GM10847 (cell line): Measurements from ENCODE around the gene RAI1.

Source experiments
- POLR2A ChIP-seq: IDR thresholded peaks from 2 replicates; pipeline ENCODE4 v1.6.1; 2011; ENCODE audit not compliant: insufficient read length; ENCODE audit errors: extremely low read depth

Gene RAI1

DNA sequence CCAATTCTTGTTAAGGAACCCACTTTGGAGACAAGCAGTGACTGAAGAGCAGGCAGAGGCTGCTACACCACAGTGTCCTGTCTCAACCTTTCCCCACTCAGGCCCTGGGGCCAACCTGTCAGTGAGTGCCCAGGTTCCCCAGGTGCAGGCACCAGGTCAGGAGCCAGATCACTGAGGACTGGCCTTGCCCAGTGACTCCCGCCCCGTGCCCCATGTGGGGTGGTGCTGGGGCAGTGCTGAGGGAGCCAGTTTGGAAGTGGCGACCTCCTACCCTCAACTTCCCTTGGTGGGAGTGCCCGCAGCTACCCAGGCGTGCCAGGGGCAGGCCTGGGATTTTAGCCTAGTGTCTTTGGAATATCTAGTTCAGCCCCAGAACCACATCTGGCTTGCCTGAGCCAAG lies 126.2 kb downstream of the RAI1 start:
- no peak for TF ChIP-seq POLR2A

DNA sequence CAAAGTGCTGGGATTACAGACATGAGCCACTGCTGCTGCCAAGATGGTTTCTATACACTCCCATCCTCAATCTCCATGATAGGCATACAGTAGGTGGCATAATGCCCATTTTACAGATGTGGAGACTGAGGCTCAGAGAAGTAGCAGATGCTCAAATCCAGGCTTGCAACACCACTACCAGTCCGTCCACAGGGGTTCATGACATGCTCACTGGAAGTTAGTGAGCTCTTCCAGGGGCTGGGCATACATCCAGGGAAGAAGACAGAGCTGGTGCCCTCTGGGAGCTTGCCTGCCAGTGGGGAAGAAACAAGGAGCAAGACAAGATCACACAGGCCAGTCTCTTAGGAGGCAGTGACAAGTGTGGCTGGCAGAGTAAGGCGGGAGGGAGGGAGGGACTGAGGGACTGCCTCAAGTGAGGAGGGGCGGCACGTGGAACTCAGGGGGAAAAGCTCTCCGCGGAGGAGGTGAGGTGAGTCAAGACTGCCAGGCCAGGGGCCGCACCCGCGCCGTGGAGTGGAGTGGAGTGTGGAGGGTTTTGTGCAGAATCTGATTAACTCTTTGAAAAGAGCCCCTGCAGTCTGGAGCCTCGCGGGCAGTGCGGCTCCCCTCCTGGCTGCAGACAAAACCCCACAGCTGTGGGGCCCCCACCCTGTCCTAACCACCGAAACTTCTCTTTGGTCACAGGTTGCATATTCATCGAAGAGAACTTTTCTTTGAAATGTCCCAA lies 127.6 kb downstream of the RAI1 start:
- TF ChIP-seq POLR2A, result no peak

DNA sequence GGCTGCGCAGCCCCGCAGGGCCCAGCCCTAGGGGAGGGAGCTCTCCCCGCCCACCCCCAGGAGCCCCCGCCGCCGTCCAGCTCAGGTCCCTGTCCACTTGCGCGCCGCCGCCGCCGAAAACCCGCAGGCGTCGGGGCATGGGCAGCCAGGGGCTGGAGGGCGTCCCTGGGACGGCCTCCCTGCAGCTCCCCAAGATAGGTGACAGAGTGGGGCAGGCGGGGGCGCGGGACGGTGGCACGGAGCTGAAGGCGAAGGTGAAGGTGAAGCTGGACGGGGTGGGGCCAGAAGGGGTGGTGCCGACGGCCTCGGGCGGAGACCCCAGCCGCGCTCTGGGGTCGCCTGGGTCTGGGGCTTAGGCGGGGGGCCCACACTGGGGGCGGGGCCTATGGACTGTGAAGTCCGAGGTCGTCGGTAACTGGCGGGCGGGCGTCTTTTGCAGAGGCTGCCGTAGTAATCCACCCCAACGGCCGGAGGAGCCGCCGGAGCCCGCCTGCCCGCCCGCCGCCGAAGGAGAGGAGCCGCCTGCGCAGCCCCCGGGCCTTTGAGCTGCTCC lies 128.3 kb downstream of the RAI1 start:
- TF ChIP-seq POLR2A, result peak; percentile 7

DNA sequence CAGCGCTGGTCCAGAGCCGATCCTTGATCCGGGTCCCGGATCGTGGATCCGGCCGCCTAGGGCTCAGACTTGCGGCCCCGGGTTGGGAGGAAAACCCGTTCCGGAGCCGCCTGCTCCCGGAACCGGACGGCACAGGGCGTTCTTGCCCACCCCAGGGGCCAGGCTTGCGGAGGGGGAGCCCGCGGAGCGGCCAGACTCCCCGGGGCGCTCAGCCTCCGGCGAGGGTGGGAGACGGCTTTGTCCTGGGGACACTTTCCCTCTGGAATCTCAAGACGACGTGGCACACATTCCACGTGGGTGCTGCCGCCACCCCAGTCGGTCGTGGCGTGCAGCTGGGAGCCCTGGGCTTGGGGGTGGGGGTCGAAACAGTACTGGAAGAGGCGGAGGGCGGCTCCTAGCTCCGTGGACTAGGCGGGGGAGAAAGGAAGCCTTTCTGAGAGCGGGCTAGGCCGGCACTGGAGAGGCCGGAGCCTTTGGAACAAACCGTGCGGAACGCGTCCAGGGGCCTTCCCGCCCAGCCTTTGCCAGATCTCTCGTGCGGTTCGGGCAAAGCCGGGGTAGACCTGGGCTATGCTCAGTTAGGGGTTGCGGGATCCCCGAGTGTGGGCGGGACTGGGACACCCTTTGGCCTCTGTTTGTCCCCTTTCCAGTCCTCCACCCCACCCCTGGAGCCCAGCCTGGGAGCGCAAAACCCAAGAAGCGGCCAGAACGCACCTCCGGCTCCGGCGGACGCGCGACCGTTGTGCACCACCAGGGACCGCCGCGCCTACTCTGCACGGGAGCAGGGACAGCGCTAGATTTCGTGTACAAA lies 129.0 kb downstream of the RAI1 start:
- peak; percentile 2 for TF ChIP-seq POLR2A

DNA sequence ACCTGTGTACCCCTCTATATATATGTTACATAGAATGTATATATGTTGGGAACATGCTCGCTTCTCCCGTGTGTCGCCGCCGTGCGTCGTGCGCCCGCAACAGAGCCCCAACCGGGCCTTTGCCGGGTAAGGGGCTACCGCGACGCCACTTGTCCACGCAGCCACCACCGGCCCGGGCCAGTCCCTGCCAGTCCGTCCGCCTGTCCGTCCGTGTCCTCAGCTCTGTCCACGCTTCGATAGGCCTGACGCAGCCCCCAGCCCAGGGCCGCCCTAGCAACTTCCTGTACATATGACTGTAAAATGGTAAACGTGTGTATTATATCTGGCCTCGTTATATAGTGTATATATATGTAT lies 129.6 kb downstream of the RAI1 start:
- no peak for TF ChIP-seq POLR2A

DNA sequence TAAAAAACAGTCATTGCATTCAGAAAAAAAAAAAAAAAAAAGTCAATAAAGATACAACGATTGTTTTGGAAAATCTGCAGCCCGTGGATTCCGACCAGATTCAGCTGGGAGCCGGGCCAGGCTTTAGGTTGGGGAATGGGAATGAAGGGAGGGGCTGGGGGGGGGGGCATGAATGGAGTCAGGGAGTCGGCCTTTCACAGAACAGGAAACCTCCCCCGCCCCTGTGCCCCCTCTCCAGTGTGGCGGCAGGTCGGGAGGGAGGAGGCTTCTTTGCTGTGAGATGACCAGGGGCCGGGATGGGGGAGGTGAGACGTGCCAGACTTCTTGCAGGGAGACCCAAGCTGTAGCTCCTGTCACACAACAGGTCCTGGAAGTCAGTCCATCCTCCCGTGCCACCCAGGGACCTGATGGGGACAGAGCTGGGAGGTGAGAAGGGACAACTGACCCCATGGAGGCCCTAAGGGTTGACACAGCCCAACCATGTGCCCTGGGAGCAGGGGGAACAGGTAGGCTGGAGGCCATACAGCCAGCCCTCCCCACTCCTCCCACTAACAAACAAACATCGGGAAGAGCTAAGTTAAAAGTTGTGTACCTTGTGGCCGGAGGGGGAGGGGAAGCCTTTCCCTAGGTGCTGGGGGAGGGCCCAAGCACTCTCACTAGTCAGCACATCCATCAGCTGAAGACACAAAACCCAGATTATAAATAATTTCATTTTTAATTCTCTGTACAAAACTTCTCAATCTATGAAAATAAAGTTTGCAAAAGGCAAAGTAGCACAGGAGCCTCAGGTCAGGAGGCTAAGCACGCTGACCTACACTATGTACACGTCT lies 130.3 kb downstream of the RAI1 start:
- TF ChIP-seq POLR2A, result no peak

DNA sequence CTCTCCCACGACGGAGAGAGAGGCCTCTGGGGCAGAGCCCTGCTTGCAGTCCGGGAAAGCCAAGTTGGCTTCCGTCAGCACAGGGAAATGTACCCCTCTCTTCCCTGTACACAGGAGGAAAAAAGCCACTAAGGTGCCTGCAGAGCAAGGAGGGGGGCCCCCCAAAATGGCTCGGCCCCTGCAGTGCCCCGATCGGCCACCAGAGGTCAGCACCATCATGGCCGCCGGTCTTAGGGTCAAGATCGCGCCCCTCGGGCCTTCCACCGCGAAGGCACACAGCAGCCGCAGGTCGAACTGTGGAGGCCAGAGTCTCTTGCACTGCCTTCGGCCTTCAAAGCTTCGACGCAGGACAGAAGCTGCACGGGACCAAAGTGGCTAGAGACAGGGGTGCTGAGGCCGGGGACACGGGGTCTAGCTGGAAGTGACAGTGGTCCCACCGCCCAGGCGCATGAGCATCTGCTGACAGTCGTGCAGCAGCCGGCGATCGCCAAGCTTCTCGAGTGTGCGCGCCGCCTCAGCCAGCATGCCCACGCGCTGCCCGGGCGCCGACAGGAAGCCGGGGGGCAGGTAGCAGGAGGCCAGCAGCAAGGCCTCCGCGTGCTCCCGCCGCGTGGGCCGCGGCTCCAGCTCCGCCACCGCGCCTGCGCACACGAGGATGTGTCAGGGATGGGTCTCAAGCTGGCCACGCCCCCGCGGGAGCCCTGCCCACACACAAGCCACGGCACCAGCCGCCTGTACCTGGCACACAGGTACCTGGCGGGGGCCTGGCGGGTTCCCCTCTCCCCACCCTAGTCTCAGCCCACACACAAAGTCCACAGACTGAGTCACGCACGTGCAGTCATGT lies 131.2 kb downstream of the RAI1 start:
- TF ChIP-seq POLR2A, result no peak

DNA sequence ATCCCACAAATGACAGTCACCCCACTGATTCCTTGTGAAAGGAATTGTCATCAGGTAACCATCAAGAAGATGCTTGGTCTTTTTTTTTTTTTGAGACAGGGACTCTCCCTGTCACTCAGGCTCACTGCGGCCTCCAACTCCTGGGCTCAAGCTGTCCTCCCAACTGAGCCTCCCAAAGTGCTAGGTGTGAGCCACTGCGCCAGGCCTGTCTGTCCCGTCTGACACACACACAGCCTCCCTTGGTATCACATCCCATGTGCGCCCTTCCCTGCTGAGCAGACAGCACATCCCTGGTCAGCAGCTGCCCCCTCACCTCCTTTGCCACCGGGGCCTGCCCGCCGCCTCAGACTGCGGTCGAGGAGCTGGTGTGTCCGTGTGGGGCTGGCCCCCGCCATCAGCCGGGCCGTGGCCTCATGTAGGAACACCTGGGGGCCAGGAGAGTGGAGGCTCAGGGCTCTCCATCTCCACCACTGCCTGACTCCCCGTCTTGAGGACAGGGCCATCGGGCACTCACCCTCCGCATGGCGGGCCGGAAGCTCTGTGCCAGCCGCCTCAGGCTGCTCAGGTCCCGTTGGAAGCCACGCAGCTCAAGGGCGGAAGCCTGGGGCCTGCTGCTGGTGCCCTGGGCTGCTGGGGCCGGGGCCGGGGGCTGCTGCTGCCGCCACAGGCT lies 131.9 kb downstream of the RAI1 start:
- no peak for TF ChIP-seq POLR2A

DNA sequence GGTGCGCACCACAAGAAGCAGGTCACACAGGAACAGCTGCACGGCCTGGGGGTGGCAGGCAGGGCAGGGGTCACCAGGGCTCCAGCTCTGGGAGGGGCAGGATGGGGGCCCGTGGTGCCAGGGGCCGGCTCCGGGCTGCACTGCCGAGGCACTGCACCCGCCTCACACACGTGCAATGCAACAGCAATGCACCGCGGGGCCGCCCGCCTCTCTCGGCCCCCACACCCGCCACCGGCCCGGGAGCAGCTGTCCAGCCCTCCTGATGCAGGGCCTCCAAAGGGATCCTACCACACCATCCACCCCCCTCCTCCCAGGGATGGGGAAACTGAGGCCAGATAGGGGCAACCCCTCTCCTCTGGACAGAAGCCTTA lies 132.5 kb downstream of the RAI1 start:
- no peak for TF ChIP-seq POLR2A

DNA sequence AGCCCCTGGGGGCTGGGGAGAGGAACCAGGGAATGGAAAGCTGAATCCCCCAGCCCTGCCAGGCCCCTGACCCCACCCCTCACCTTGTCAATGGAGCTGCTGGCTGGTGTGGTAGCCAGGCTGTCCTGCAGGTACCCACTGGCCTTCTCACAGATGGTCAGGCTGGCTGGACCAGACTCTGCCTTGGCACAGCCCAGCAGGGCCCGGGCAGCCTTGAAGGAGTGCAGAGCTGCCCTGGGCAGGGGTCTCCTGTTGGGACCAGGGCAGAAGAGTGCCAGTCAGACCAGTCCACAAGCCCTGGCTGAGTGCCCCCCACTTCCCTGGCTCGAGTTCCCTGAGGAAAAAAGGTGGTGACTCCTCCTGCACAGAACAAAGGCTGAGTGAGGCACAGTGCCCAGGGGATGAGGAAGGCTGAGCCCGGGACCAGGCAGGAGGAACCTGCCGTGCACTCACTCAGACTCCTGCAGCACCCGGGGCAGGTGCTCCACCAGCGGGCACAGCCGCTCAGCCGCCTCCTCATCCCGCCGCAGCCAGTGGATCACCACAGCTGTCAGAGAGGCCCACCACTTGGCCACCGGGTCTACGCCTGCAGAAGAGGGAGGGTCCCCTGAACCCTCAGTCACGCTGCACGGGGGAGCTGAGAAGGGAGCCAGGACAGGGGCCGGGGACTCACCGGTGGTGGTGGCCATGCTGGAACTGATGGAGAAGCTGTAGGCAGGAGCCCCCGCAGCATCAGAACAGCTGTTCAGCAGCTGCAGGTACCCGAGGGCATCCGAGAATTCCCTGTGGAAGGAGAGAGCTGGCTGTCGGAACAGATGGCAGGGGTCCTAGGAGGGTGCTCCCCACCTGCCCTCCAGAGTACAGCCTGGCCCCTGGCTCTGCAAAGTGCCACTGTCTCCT lies 133.2 kb downstream of the RAI1 start:
- TF ChIP-seq POLR2A, result no peak

DNA sequence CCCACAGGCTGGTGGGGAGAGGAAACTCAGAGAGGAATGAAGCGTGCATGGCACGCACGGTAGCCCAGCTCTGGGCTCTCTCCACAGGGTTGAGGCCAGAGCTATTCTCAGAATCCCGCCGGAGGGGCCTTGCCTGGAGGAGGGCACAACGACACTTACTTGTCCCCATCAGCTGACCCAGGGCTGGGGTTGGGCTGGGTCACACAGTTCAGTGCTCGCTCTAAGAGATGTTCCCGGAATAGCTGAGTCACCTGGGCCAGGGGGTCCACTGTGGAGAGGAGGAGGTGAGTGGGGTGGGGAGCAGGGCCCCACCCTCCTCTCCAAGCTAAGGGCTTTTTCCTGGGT lies 133.8 kb downstream of the RAI1 start:
- no peak for TF ChIP-seq POLR2A

DNA sequence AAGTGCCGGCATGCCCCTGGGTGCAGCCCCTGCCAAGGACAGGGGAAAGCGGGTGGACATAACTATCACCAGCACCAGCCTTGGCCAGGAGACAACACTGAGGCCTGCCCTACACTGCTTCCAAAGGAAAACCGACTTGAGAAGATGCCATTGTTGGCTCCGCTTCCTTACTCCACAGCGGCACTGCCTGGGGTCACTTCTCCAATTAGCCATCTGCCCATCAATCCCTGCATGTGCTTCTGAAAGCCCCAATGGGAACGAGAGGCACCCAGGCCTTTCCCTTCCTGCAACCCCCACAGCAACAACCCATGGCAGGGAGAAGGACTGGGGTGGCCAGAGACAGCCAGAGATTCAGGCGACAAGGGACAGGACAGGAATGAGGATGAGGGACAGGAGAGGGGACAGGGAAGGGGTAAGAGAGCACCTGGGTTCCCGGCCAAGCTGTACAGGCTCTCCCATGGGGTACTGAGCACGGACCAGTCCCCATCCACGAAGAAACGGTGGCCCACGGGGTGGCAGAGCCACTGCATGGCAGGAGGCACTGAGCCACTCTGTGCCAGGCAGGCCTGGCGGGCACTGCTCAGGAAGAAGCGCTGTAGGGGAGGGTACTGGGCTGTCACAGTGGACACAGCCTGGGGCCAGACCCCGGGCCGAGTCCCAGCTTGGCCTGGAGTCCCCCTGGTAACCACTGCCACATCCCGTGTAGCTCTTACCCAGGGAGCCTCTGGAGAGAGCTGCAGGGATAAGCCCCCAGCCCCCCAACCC lies 134.4 kb downstream of the RAI1 start:
- no peak for TF ChIP-seq POLR2A
